ENCODE results near the gene GIMAP8.

Gene GIMAP8

GRCh38 chr7:150450491-150451001 is at the start of gene GIMAP8:
Gene GIMAP8, plus strand, starts transcription at chr7:150450630. Its CDS starts 16,069 bp downstream, at chr7:150466699.
- no peak for DNase-seq (ENCODE audit: low spot score)

- no peak for DNase-seq (ENCODE audit: low spot score)
These were observed 49.5 kb upstream of the GIMAP8 start for GRCh38 chr7:150400788-150401423.

GRCh38 chr7:150401424-150401790 is 49.0 kb upstream of the GIMAP8 start:
- no peak for DNase-seq (ENCODE audit: low spot score)

DNA sequence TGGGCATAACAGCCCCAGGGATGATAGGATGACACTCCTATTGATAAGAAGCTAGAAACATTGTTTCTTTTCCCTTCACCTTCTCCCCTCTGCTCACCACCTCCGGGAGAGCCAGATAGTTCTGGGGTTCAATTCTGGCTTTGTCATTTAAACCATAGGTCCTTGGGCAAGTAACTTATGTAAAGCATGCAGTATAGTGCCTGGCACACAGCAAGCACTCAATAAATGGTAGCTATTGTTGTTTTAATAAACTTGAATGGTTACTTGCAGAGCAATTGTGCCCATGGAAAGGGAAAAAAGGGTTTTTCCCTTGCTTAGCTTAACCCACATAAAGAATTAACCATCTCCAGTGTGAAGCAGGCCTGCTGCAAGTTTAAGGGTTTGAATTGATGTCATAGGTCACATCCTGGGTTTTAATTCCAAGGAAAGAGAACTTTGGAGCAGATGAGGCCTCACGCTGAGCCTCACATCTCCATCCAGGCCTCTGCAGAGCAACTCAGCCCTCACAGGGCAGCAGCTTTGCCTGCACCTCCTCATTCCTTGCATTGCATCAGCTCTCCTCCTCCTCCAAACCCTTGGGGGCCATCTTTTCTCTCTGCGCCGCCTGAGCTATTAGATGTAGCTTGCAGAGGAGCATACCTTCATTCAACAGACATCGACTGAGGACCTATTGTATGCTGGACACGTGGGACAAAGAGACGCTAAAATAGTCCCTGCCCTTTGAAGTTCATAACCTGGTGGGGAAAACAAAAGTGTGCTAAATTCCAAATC is 48.4 kb upstream of the GIMAP8 start:
- no peak for DNase-seq (ENCODE audit: low spot score)

GRCh38 chr7:150402671-150403321 is 47.6 kb upstream of the GIMAP8 start:
- DNase-seq (ENCODE audit: low spot score), result no peak

GRCh38 chr7:150403376-150404171 is 46.9 kb upstream of the GIMAP8 start:
- no peak for DNase-seq (ENCODE audit: low spot score)

DNA sequence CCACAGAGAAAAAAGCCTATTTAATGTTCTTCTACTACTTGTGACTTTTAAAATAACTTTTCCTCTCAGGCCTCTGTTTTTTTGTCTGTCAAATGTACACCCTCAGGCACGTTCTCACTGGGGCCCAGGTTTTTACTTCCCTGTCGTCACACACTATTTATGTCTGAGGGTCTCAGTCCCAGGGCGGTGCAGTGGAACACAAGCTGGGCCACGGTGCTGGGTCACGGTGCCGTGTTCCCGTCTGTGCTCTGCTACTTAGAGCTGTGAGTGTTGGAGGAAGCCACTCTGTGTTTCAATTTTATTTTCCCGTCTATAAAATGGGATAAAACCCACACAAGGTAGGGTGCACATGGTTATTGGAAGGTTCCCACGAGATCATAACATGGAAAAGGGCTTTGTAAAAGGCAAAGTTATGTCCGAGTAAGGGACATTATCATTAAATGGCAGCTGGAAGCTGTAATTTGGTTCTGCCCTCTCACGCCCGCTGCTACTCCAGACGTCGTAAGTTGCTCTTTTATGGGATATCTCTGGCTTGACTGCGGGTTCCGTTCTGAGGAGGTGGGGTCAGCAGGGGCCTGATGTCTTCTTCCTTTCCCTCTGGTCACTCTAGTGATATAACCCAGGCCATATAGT is 46.1 kb upstream of the GIMAP8 start:
- DNase-seq (ENCODE audit: low spot score), result peak; percentile 23

GRCh38 chr7:150404805-150405583 is 45.4 kb upstream of the GIMAP8 start:
- DNase-seq (ENCODE audit: low spot score), result peak; percentile 86

GRCh38 chr7:150405584-150406311 is 44.7 kb upstream of the GIMAP8 start:
- DNase-seq (ENCODE audit: low spot score), result peak; percentile 42

GRCh38 chr7:150406312-150406566 is 44.2 kb upstream of the GIMAP8 start:
- peak; percentile 24 for DNase-seq (ENCODE audit: low spot score)

- peak; percentile 65 for DNase-seq (ENCODE audit: low spot score)
These were observed 43.6 kb upstream of the GIMAP8 start for GRCh38 chr7:150406567-150407421.

- no peak for DNase-seq (ENCODE audit: low spot score)
These were observed 42.6 kb upstream of the GIMAP8 start for GRCh38 chr7:150407588-150408392.

DNA sequence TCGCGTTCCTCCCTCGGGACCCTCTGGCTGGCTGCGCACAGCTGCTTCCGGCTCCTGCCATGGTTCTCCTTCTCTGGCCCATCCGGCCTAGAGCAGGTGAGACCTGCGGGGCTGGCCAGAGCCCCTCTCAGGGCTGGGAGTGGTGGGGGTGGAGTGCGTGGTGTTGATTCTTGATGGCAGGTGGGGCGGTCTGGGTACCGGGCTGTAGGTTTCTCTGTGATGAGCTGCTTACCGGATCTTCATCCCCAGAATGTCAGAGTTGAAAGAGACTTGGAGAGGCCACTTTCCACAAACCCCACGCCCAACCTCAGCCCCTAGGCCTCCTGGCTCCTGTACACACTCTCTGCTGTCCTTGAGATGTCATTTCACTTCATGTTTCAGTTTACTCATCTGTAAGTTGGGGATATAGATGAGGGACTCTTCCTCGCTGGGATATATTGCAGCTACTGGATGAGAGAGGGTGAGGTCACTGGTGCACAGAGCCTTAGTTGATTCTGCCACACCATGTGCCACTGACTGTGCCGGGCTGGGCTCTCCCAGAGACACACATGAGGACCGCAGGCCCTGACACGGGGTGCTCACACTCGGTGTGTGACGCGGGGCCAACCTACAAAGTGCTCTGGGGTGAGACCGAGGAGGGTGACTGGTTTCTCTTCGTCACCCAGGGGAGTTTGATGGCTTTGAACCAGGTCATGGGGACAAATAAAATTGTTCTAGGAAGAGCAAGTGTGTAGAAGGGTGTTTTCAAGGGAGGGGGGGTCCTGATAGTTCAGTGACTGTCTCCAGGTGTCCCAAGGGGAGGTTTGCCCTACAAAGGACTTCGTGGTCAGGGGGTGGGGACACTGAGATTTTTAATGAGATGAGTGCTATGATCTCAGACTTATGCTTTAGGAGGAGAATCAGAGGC is 41.8 kb upstream of the GIMAP8 start:
- DNase-seq (ENCODE audit: low spot score), result peak; percentile 75

DNA sequence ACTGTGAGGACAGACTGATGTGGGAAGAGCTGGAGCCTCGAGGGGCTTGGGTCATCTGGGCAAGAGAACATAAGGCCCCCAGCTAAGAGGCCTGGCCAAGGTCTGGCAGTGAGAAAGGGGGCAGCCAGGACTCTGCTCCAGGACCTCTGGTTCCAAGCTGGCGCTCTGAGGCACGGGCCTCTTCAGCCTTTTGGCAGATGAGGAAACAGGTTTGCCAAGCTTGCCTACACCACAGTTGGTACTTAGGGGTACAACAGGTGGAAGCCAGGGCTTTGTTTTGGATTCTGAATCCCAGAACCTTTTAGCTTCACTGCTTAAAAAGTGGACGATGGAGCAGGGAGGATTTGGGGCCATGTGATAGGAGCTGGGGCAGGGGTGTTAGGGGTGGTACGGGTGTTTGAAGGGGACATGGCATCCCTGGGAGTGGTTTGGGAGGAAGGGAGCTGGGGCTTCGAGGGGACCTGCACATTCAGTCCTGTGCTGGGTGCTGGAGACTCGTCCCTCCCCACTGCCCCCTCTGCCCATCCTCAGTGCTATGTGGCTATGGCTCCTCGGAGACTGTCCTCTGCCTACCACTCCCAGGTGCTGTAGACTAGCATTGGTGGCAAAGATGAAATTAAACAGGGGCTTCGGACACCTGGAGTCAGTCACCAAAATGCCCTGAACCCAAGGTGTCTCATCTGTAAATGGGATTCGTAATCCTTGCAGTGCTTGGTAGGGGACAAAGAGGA is 41.0 kb upstream of the GIMAP8 start:
- DNase-seq (ENCODE audit: low spot score), result no peak

DNA sequence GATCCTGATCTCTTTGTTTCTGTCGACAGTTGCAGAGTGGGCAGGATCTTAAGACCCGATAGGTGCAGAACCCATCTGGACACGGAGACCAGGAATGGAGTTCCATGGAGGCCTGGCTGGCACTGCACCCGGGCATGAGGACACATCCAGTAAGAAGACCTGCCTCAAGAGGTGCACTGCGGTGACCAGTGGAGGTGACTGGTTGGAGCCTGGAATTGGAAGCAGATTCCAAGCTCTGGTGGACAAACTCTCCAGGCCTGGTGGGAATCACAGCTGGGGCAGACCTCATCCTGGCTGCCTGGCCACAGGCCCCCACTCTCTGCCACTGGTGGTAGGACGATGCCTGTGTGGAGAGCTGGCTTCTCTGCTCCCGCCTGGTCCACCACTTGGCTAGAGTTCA is 40.3 kb upstream of the GIMAP8 start:
- DNase-seq (ENCODE audit: low spot score), result no peak

- DNase-seq (ENCODE audit: low spot score), result no peak
These were observed 39.6 kb upstream of the GIMAP8 start for GRCh38 chr7:150410680-150411346.
